ENCODE data around the gene PTPRE. TPM values are rescaled to one million over a fixed set of nuclear protein-coding genes. Genes with fewer than 3 reads are reported as not detected.

PTPRE gene
- total and polyA plus RNA-seq, 10 of the 15 experiments (the other 5 are each of a cell fraction or from before 2014, with no cell fraction given): 2.9 to 7.6 (median 5.8) TPM

- BruUV-seq (replicated peaks): no TSS peak
- H3K9me3 ChIP-seq (replicated peaks; ENCODE audit: control insufficient read depth, insufficient read depth, low read length): no peaks in the 10 kb centered on the region
- intact Hi-C loops (cut with micrococcal nuclease; ENCODE audit: unreplicated experiment): no loop called here
- no peak overlapping the region for H3K4me2 ChIP-seq (ENCODE audit: control insufficient read depth, insufficient read depth)
- ChIA-PET CTCF (no interaction called here), POLR2A (no interaction called here), SMC1A (ENCODE audit: uncharacterized antibody, unreplicated experiment) (no interaction called here), RAD21 (ENCODE audit: unreplicated experiment) (no interaction called here)
- TF ChIP-seq RFX5 (IDR thresholded peaks at IDR 0.05; ENCODE audit: low read depth, low read length) (no peak), MTA2 (IDR thresholded peaks at IDR 0.05; ENCODE audit: low read depth) (no peak)
- FAIRE-seq: no peak
- no peak overlapping the region for H3K9ac ChIP-seq (ENCODE audit: control insufficient read depth, insufficient read depth, low read length)
- H3K27ac ChIP-seq (ENCODE audit: control insufficient read depth, insufficient read depth): no peak overlapping the region
- no peaks in the 10 kb centered on the region for H3K36me3 ChIP-seq (ENCODE audit: control insufficient read depth in 2 of 2, insufficient read depth in 2 of 2, low read length in 1 of 2)
- H3K4me1 ChIP-seq (ENCODE audit: control insufficient read depth, insufficient read depth, low read length): no peaks in the 10 kb centered on the region
- H3K4me3 ChIP-seq: no peak overlapping the region
- in situ Hi-C loops (cut with MboI): no loop called here
- H2AFZ ChIP-seq (ENCODE audit: control insufficient read depth, low read depth, low read length): no peak overlapping the region
- no peak for DNase-seq (ENCODE audit: low read depth, low spot score)
- H4K20me1 ChIP-seq (ENCODE audit: control insufficient read depth, insufficient read depth): no peaks in the 10 kb centered on the region; the same call in 1 of the 2 replicates
- no peaks in the 10 kb centered on the region for H3K27me3 ChIP-seq (replicated peaks in 1 of 2; ENCODE audit: control insufficient read depth in 2 of 2, insufficient read depth in 2 of 2, low read length in 1 of 2)
- 43% methylated on average over 8 of the region's 8 CpGs for WGBS (ENCODE audit: insufficient coverage, insufficient replicate concordance, low lambda C conversion rate, missing lambda C conversion rate)
- ATAC-seq: no peak
- H3K79me2 ChIP-seq (ENCODE audit: control insufficient read depth, insufficient read depth, low read length): no peaks in the 10 kb centered on the region
Measured at GRCh38 chr10:127881262-127881661, 25.6 kb upstream of the PTPRE start.

- Histone ChIP-seq H3K36me3 (ENCODE audit: control insufficient read depth in 2 of 2, insufficient read depth in 2 of 2, low read length in 1 of 2) (no peaks in the 10 kb centered on the region), H4K20me1 (ENCODE audit: control insufficient read depth, insufficient read depth) (no peaks in the 10 kb centered on the region; the same call in 1 of the 2 replicates), H3K9me3 (replicated peaks; ENCODE audit: control insufficient read depth, insufficient read depth, low read length) (no peaks in the 10 kb centered on the region), H3K9ac (ENCODE audit: control insufficient read depth, insufficient read depth, low read length) (no peak overlapping the region), H3K27me3 (replicated peaks in 1 of 2; ENCODE audit: control insufficient read depth in 2 of 2, insufficient read depth in 2 of 2, low read length in 1 of 2) (no peaks in the 10 kb centered on the region; a peak in 1 of 4 replicates), H3K4me2 (ENCODE audit: control insufficient read depth, insufficient read depth) (no peak overlapping the region), H3K27ac (ENCODE audit: control insufficient read depth, insufficient read depth) (no peak overlapping the region), H3K4me3 (no peak overlapping the region), H2AFZ (ENCODE audit: control insufficient read depth, low read depth, low read length) (no peak overlapping the region), H3K79me2 (ENCODE audit: control insufficient read depth, insufficient read depth, low read length) (no peaks in the 10 kb centered on the region), H3K4me1 (ENCODE audit: control insufficient read depth, insufficient read depth, low read length) (no peaks in the 10 kb centered on the region)
- ChIA-PET CTCF (no interaction called here), RAD21 (ENCODE audit: unreplicated experiment) (no interaction called here), POLR2A (no interaction called here), SMC1A (ENCODE audit: uncharacterized antibody, unreplicated experiment) (no interaction called here)
- in situ Hi-C loops (cut with MboI) (no loop called here), intact Hi-C loops (cut with micrococcal nuclease; ENCODE audit: unreplicated experiment) (no loop called here)
- BruUV-seq (replicated peaks): no TSS peak
- WGBS (ENCODE audit: insufficient coverage, insufficient replicate concordance, low lambda C conversion rate, missing lambda C conversion rate): 27% methylated on average over 8 of the region's 8 CpGs
- DNase-seq (ENCODE audit: low read depth, low spot score) (no peak), ATAC-seq (no peak), FAIRE-seq (no peak)
- TF ChIP-seq ASH2L (IDR thresholded peaks at IDR 0.05; ENCODE audit: borderline replicate concordance, low read depth) (no peak), BACH1 (IDR thresholded peaks at IDR 0.05; ENCODE audit: borderline replicate concordance) (no peak), NBN (IDR thresholded peaks at IDR 0.05) (no peak), CHD2 (IDR thresholded peaks at IDR 0.05; ENCODE audit: borderline replicate concordance, low read depth, low read length) (no peak), NR2C1 (IDR thresholded peaks at IDR 0.05) (no peak)
Measured at GRCh38 chr10:127882391-127882790, 24.5 kb upstream of the PTPRE start.
